C4-2B (cell line): ENCODE data around the gene GPATCH3.

Experiments used
- CTCF ChIP-seq: fragments of 450-650 bp; conservative IDR thresholded peaks from 2 replicates; pipeline ENCODE4 v1.5.1; 2017; ENCODE audit warnings: mild to moderate bottlenecking
- ZFX ChIP-seq: fragments of 450-650 bp; IDR thresholded peaks from 2 replicates; pipeline ENCODE4 v1.6.1; 2017

GRCh38 chr1:26853156-26853555 lies 47.1 kb downstream of the GPATCH3 start:
- TF ChIP-seq CTCF: peak; percentile 92
- no peak for TF ChIP-seq ZFX
